Natural killer cell (primary cell): ENCODE data around the gene CEMP1. TPM values are rescaled to one million over a fixed set of nuclear protein-coding genes. Genes with fewer than 3 reads are reported as not detected.

Experiments used
- ATAC-seq, 3 donors: fragments of 150-1000 bp in 2 of 3; fragments of 200-7000 bp in 1 of 3; cut with Tn5 transposase; 1 replicate in 1 of 3; 2 replicates in 2 of 3; pipeline ENCODE4 v1.10.0; 2021; ENCODE audit warnings: mild to moderate bottlenecking in 2 of 3, moderate library complexity in 2 of 3
- DNase-seq, 2 donors: peaks; one replicate each; pipeline versions ENCODE4 v3.0.0 to v3.0.0-alpha.2; 2013 to 2021; ENCODE audit warnings: mixed read lengths in 1 of 2
- H3K27ac ChIP-seq: one replicate; pipeline ENCODE4 v1.5.1; 2013; ENCODE audit warnings: mild to moderate bottlenecking, low read length
- H3K27me3 ChIP-seq: one replicate; pipeline ENCODE4 v1.6.1; 2013; ENCODE audit warnings: low read length; ENCODE audit not compliant: control insufficient read depth, insufficient read depth
- H3K36me3 ChIP-seq: one replicate; pipeline ENCODE4 v1.6.1; 2013; ENCODE audit warnings: low read length; ENCODE audit not compliant: control insufficient read depth, insufficient read depth
- H3K4me1 ChIP-seq: one replicate; pipeline ENCODE4 v1.6.1; 2013; ENCODE audit warnings: low read length; ENCODE audit not compliant: control insufficient read depth, insufficient read depth
- H3K4me3 ChIP-seq: one replicate; pipeline ENCODE4 v1.5.1; 2013; ENCODE audit warnings: low read length
- H3K9me3 ChIP-seq: one replicate; pipeline ENCODE4 v1.6.1; 2013; ENCODE audit warnings: low read length; ENCODE audit not compliant: control insufficient read depth, insufficient read depth
- H3K27ac Mint-ChIP-seq, 2 donors: one replicate each; pipeline ENCODE4 v1.8.0; 2022; ENCODE audit warnings: mild to moderate bottlenecking in 2 of 2, mixed read lengths in 2 of 2, moderate library complexity in 1 of 2
- H3K27me3 Mint-ChIP-seq, 2 donors: one replicate each; pipeline ENCODE4 v1.8.0; 2022; ENCODE audit warnings: low read depth in 2 of 2, mixed read lengths in 2 of 2
- H3K36me3 Mint-ChIP-seq: one replicate; pipeline ENCODE4 v1.8.0; 2022; ENCODE audit warnings: mixed read lengths
- H3K4me1 Mint-ChIP-seq, 2 donors: one replicate each; pipeline ENCODE4 v1.8.0; 2022; ENCODE audit warnings: mixed read lengths in 2 of 2
- H3K4me3 Mint-ChIP-seq: one replicate; pipeline ENCODE4 v1.8.0; 2022; ENCODE audit warnings: mild to moderate bottlenecking, moderate library complexity, mixed read lengths
- H3K9me3 Mint-ChIP-seq, 2 donors: one replicate each; pipeline ENCODE4 v1.8.0; 2022; ENCODE audit warnings: mixed read lengths in 2 of 2
- WGBS: methylation state at CpG from one replicate; pipeline ENCODE4 v1.1.7; 2013; ENCODE audit warnings: missing lambda C conversion rate; ENCODE audit not compliant: insufficient coverage; 5-methylcytosine and 5-hydroxymethylcytosine counted together
- intact Hi-C: fragments of 100-400 bp; cut with micrococcal nuclease; formaldehyde crosslinking; loops from one replicate; pipeline ENCODE4 v1.14.2; 2022
- total RNA-seq, 4 donors: library from RNA; stranded (reverse); fragments of 120-200 nt in 1 of 4; gene quantifications; one replicate each; pipeline versions ENCODE4 v1.2.3 to v1.2.4, GENCODE V29; 2013 to 2022
- TF ChIP-seq, protein P1 (sequence below): fragments of 200-600 bp; IDR thresholded peaks from one replicate; pipeline ENCODE4 v1.8.0; 2022; ENCODE audit warnings: antibody characterized with exemption

CEMP1 gene
- total RNA-seq, 3 donors from 2014 or later (not counting 1 experiment from before 2014, with no cell fraction given) = 0.28 to 0.56 (median 0.45) TPM

DNA sequence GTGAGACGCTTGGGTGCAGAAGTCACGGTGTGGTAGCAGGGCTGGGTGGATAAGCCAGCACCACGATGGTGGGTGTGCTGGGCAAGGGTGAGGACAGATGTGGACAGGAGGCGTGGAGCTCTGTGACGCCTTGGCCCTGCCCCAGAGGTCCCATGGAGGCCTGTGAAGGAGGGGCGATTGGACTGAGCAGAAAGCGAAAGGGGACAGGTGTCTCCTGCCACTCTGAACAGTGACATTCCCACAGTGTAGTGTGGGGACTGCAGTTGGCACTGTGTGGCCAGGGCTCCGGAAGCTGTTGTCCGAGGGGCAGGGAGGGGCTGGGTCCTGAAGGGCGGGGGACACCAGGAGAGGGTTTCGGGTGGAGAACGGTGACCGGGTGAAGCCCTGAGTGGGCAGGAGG lies 49.0 kb downstream of the CEMP1 start:
- peaks cover 9 to 36% of the 10 kb centered on the region in 2 donors for H3K4me1 Mint-ChIP-seq
- ATAC-seq (no peak), DNase-seq (no peak)
- no peaks in the 10 kb centered on the region for H3K36me3 Mint-ChIP-seq
- Histone ChIP-seq H3K27ac (no peak overlapping the region), H3K9me3 (no peaks in the 10 kb centered on the region), H3K27me3 (no peaks in the 10 kb centered on the region), H3K36me3 (no peaks in the 10 kb centered on the region), H3K4me3 (no peak overlapping the region), H3K4me1 (peaks cover 23% of the 10 kb centered on the region)
- WGBS = 95% methylated on average over 13 of the region's 13 CpGs
- H3K9me3 Mint-ChIP-seq = no peaks in the 10 kb centered on the region
- intact Hi-C loops = loop anchor here (10.0 kb wide), 1 partner anchor 477 kb away; the partner anchor contains the start of gene ZNF598
- TF ChIP-seq, protein P1, sequence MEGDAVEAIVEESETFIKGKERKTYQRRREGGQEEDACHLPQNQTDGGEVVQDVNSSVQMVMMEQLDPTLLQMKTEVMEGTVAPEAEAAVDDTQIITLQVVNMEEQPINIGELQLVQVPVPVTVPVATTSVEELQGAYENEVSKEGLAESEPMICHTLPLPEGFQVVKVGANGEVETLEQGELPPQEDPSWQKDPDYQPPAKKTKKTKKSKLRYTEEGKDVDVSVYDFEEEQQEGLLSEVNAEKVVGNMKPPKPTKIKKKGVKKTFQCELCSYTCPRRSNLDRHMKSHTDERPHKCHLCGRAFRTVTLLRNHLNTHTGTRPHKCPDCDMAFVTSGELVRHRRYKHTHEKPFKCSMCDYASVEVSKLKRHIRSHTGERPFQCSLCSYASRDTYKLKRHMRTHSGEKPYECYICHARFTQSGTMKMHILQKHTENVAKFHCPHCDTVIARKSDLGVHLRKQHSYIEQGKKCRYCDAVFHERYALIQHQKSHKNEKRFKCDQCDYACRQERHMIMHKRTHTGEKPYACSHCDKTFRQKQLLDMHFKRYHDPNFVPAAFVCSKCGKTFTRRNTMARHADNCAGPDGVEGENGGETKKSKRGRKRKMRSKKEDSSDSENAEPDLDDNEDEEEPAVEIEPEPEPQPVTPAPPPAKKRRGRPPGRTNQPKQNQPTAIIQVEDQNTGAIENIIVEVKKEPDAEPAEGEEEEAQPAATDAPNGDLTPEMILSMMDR = no peak
- H3K27ac Mint-ChIP-seq = no peak overlapping the region
- H3K27me3 Mint-ChIP-seq = peaks cover 0 to under 1% of the 10 kb centered on the region in 2 donors
- H3K4me3 Mint-ChIP-seq = no peak overlapping the region

DNA sequence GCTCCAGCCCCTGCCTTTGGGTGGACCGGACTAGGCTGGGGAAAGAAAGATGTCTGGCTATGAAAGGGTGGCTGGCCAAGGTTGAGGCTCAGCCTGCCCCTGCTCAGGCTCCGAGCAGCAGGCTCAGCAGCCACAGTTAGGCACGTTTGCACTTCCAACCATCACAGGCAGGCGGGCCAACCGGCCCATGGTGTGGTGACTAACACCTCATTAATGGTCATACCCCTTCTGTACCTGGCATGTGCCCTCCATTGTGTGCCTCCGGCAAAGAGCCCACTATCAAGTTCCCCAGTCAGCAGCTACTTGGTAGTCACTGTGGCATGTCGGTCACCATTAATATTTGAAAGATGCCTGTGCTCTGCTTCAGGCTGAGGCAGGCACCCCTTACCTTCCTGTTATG lies 49.5 kb downstream of the CEMP1 start:
- 89% methylated on average over 7 of the region's 7 CpGs for WGBS
- Histone ChIP-seq H3K36me3 (no peaks in the 10 kb centered on the region), H3K4me1 (peaks cover 18% of the 10 kb centered on the region), H3K4me3 (no peak overlapping the region), H3K9me3 (no peaks in the 10 kb centered on the region), H3K27me3 (no peaks in the 10 kb centered on the region), H3K27ac (no peak overlapping the region)
- no peak overlapping the region for H3K4me3 Mint-ChIP-seq
- TF ChIP-seq, protein P1 = no peak
- H3K4me1 Mint-ChIP-seq = peaks cover 7 to 30% of the 10 kb centered on the region in 2 donors
- no peaks in the 10 kb centered on the region for H3K27me3 Mint-ChIP-seq
- ATAC-seq (no peak), DNase-seq (no peak)
- intact Hi-C loops = loop anchor here (10.0 kb wide), 1 partner anchor 477 kb away; the partner anchor contains the start of gene ZNF598
- no peak overlapping the region for H3K27ac Mint-ChIP-seq
- no peaks in the 10 kb centered on the region for H3K36me3 Mint-ChIP-seq
- no peaks in the 10 kb centered on the region for H3K9me3 Mint-ChIP-seq

DNA sequence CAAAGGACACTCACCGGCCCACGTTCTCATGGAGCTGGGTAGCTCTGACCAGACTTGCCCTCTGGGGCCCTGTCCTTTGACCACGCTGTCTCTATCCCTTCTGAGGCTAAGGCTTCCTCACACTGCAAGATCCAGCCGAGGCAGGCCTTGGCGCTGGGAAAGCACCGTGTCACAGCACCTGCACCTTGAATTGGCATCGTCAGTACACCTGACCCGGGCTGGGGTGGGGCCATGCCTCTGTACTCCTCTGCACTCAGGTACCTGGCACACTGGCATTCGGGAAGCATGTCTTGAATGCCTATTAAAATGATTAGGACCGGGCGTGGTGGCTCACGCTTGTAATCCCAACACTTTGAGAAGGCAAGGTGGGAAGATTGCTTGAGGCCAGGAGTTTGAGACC lies 50.3 kb downstream of the CEMP1 start:
- no peaks in the 10 kb centered on the region for H3K27me3 Mint-ChIP-seq
- TF ChIP-seq, protein P1 = no peak
- Histone ChIP-seq H3K36me3 (no peaks in the 10 kb centered on the region), H3K4me1 (peaks cover 16% of the 10 kb centered on the region), H3K4me3 (no peak overlapping the region), H3K27ac (no peak overlapping the region), H3K9me3 (no peaks in the 10 kb centered on the region), H3K27me3 (no peaks in the 10 kb centered on the region)
- DNase-seq (no peak), ATAC-seq (no peak)
- H3K4me1 Mint-ChIP-seq = peaks cover 11 to 23% of the 10 kb centered on the region in 2 donors
- no peaks in the 10 kb centered on the region for H3K9me3 Mint-ChIP-seq
- no peaks in the 10 kb centered on the region for H3K36me3 Mint-ChIP-seq
- intact Hi-C loops = loop anchor here (10.0 kb wide), 1 partner anchor 476 kb away; the partner anchor contains the start of gene ZNF598
- H3K27ac Mint-ChIP-seq = no peak overlapping the region
- no peak overlapping the region for H3K4me3 Mint-ChIP-seq
- 94% methylated on average over 12 of the region's 12 CpGs for WGBS

Other genes with a start within 250 kb of the CEMP1 start
- 10 to 100 TPM; 12.2 to 17.5 (median 16.6) TPM for gene ABCA3, start 190.7 kb downstream of the CEMP1 start, total RNA-seq
- gene CCNF, start 102.0 kb downstream of the CEMP1 start, total RNA-seq = 10 to 100 TPM in 1 of 3 donors, 1 to 10 TPM in 2; 7.5 to 14.2 (median 8.4) TPM
- gene TEDC2, start 71.3 kb downstream of the CEMP1 start, total RNA-seq = 1 to 10 TPM in 1 of 3 donors, under 1 TPM in 2; 0.47 to 2.2 (median 0.55) TPM
- not detected for gene NTN3, start 60.1 kb downstream of the CEMP1 start, total RNA-seq
- 10 to 100 TPM in 2 of 3 donors, 1 to 10 TPM in 1; 7.2 to 13.0 (median 10.9) TPM for gene TBC1D24, start 56.3 kb downstream of the CEMP1 start, total RNA-seq
- gene ATP6V0C, start 17.5 kb downstream of the CEMP1 start, total RNA-seq = 100 to 1,000 TPM; 183 to 242 (median 217) TPM
- gene AMDHD2, start 11.0 kb downstream of the CEMP1 start, total RNA-seq = 100 to 1,000 TPM; 129 to 162 (median 144) TPM
- gene PDPK1, start 6.6 kb upstream of the CEMP1 start, total RNA-seq = 10 to 100 TPM; 63.1 to 80.7 (median 73.5) TPM
- 10 to 100 TPM; 34.2 to 37.9 (median 36.5) TPM for gene KCTD5, start 151.1 kb upstream of the CEMP1 start, total RNA-seq
- 1 to 10 TPM in 2 of 3 donors, under 1 TPM in 1; 0.42 to 1.3 (median 1.2) TPM for gene PRSS27, start 188.8 kb upstream of the CEMP1 start, total RNA-seq
- 1,000 to 10,000 TPM; 1,131 to 1,162 (median 1,149) TPM for gene SRRM2, start 221.2 kb upstream of the CEMP1 start, total RNA-seq
- gene ELOB, start 245.9 kb upstream of the CEMP1 start, total RNA-seq = 100 to 1,000 TPM; 146 to 207 (median 161) TPM